ENCODE measurements around the gene TP53BP2.
A peak's percentile ranks its signal among the peaks of the same experiment; 100 is the strongest.

Gene TP53BP2

GRCh38 chr1:223755992-223756775 is 89.6 kb downstream of the TP53BP2 start:
- no peak for DNase-seq (ENCODE audit: low read depth)
- H3K4me3 ChIP-seq (ENCODE audit: low read length): no peak overlapping the region
- TF ChIP-seq, protein P1, sequence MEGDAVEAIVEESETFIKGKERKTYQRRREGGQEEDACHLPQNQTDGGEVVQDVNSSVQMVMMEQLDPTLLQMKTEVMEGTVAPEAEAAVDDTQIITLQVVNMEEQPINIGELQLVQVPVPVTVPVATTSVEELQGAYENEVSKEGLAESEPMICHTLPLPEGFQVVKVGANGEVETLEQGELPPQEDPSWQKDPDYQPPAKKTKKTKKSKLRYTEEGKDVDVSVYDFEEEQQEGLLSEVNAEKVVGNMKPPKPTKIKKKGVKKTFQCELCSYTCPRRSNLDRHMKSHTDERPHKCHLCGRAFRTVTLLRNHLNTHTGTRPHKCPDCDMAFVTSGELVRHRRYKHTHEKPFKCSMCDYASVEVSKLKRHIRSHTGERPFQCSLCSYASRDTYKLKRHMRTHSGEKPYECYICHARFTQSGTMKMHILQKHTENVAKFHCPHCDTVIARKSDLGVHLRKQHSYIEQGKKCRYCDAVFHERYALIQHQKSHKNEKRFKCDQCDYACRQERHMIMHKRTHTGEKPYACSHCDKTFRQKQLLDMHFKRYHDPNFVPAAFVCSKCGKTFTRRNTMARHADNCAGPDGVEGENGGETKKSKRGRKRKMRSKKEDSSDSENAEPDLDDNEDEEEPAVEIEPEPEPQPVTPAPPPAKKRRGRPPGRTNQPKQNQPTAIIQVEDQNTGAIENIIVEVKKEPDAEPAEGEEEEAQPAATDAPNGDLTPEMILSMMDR (conservative IDR thresholded peaks at IDR 0.05; ENCODE audit: low read depth, low read length): peak; percentile 26

- TF ChIP-seq, protein P1 (conservative IDR thresholded peaks at IDR 0.05; ENCODE audit: low read depth, low read length): no peak
These were observed 90.3 kb downstream of the TP53BP2 start for GRCh38 chr1:223755432-223755792.

GRCh38 chr1:223754681-223755431 is 90.9 kb downstream of the TP53BP2 start:
- DNase-seq (ENCODE audit: low read depth): no peak
- H3K4me3 ChIP-seq (ENCODE audit: low read length): no peak overlapping the region
- TF ChIP-seq, protein P1 (conservative IDR thresholded peaks at IDR 0.05; ENCODE audit: low read depth, low read length): no peak

More at GRCh38 chr1:223755432-223755792, 90.3 kb downstream of the TP53BP2 start:
- no peak overlapping the region for H3K4me3 ChIP-seq (ENCODE audit: low read length)
- DNase-seq (ENCODE audit: low read depth): no peak

- no peak for DNase-seq (ENCODE audit: low read depth)
- TF ChIP-seq, protein P1 (conservative IDR thresholded peaks at IDR 0.05; ENCODE audit: low read depth, low read length): no peak
- H3K4me3 ChIP-seq (ENCODE audit: low read length): no peak overlapping the region
These were observed 92.8 kb downstream of the TP53BP2 start for GRCh38 chr1:223752721-223753515.

DNA sequence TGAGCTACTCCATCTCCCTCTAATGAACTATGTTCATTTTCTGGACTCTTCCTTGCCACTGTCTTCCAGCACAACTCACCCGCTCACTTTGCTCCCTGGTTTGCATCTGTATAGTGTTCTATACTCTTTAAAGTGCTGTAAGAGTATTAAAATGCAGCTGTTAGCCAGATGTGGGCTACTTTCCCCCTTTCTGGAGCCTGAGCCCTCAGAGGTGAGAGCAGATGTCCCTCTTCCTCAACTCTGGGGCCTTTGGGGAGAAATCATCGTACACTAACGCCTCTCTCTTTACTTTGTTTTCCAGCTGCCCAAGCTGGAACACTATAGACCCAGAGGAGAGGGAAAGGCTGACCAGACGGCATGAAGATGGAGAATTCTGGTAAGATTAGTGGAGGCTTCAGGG is 94.1 kb downstream of the TP53BP2 start:
- no peak overlapping the region for H3K4me3 ChIP-seq (ENCODE audit: low read length)
- TF ChIP-seq, protein P1 (conservative IDR thresholded peaks at IDR 0.05; ENCODE audit: low read depth, low read length): no peak
- DNase-seq (ENCODE audit: low read depth): no peak

DNA sequence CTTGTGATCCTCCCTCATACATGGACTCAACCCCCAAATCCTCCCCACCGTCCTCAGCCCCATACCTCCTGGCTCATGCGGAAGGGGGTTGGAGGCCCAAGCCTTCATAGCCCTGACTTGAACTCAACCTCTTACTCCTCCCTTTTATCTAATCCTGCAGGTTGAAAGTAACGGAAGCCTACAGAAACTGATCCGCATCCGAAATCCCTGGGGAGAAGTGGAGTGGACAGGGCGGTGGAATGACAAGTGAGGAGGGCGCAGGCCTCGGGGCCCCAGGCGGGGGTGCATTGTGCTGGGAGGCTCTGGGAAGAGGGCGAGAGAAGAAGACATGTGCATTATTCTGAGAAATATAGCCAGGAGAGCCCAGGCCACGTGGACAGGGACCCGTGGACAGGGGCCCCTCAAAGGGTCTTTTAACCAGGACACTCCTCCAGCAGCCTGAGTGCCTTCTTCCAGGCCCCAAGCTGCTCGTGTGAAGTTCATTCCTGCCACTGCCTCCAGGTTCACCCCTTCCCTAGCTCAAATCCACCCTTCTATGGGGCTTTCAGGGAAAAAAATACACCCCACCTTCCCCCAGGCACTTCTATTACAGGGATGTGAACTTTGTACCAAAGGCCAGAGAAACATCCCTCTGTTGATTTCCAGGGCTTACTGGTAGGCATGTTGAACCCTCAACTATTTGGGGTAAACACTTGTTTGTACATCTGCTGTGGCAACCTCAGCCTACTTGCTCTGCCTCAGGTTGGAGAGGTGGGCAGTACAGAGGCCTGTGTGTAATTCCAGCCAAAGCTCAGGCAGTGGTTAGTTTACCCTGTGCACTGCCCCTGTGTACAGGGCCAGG is 94.8 kb downstream of the TP53BP2 start:
- H3K4me3 ChIP-seq (ENCODE audit: low read length): no peak overlapping the region
- DNase-seq (ENCODE audit: low read depth): no peak
- TF ChIP-seq, protein P1 (conservative IDR thresholded peaks at IDR 0.05; ENCODE audit: low read depth, low read length): no peak
